ENCODE data around the gene ADAD2. TPM values are rescaled to one million over a fixed set of nuclear protein-coding genes. Genes with fewer than 3 reads are reported as not detected.

ADAD2 gene
- total RNA-seq, 2 experiments from 2014 or later = not detected

DNA sequence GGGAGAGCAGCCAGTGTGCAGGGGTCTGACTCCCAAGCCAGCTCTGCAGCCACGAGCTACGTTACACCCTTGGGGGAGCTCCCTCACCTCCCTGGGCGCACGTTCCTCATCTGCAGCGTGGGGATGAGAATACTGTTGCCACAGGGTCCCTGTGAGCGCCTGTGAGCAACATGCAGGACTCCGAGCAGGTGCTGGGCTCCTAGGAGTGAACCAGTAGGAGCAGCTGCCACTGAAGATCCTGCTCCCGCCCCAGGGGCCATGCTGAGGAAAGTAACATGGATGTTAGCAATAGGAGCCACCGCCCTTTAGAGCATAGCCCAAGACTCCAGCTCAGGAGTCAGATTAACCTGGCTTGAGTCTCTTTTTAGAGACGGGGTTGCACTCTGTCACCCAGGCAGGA, 29.9 kb upstream of the ADAD2 start:
- no TSS peak for BruUV-seq (replicated peaks)
- H2AFZ ChIP-seq (ENCODE audit: low read length) = no peak overlapping the region
- TF ChIP-seq, protein P1, sequence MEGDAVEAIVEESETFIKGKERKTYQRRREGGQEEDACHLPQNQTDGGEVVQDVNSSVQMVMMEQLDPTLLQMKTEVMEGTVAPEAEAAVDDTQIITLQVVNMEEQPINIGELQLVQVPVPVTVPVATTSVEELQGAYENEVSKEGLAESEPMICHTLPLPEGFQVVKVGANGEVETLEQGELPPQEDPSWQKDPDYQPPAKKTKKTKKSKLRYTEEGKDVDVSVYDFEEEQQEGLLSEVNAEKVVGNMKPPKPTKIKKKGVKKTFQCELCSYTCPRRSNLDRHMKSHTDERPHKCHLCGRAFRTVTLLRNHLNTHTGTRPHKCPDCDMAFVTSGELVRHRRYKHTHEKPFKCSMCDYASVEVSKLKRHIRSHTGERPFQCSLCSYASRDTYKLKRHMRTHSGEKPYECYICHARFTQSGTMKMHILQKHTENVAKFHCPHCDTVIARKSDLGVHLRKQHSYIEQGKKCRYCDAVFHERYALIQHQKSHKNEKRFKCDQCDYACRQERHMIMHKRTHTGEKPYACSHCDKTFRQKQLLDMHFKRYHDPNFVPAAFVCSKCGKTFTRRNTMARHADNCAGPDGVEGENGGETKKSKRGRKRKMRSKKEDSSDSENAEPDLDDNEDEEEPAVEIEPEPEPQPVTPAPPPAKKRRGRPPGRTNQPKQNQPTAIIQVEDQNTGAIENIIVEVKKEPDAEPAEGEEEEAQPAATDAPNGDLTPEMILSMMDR (conservative IDR thresholded peaks at IDR 0.05; ENCODE audit: low read length) = no peak
- no peak for TF ChIP-seq EZH2phosphoT487 (IDR thresholded peaks at IDR 0.05; ENCODE audit: borderline replicate concordance, low read depth, low read length)
- no peak for DNase-seq (ENCODE audit: low spot score)
- no peak overlapping the region for H3K4me3 ChIP-seq (ENCODE audit: low read depth, low read length, poor library complexity, severe bottlenecking)
- H4K20me1 ChIP-seq (ENCODE audit: insufficient read depth, low read length) = no peaks in the 10 kb centered on the region
- no peaks in the 10 kb centered on the region for H3K79me2 ChIP-seq (ENCODE audit: insufficient read depth, low read depth, low read length)
- ChIA-PET CTCF (ENCODE audit: unreplicated experiment) (no interaction called here), POLR2A (no interaction called here)
- no peaks in the 10 kb centered on the region for H3K9me3 ChIP-seq (ENCODE audit: low read length)
- no peaks in the 10 kb centered on the region for H3K36me3 ChIP-seq (ENCODE audit: insufficient read depth, low read length)
- H3K4me1 ChIP-seq (ENCODE audit: insufficient read depth, low read length, poor library complexity, severe bottlenecking) = no peaks in the 10 kb centered on the region
- no peaks in the 10 kb centered on the region for H3K9me2 ChIP-seq (ENCODE audit: insufficient read depth, low read length)
- intact Hi-C loops (cut with micrococcal nuclease; ENCODE audit: unreplicated experiment) = no loop called here
- H3K27ac ChIP-seq (ENCODE audit: low read depth, low read length, poor library complexity, severe bottlenecking) = no peak overlapping the region
- H3K4me2 ChIP-seq (ENCODE audit: low read length) = no peak overlapping the region

DNA sequence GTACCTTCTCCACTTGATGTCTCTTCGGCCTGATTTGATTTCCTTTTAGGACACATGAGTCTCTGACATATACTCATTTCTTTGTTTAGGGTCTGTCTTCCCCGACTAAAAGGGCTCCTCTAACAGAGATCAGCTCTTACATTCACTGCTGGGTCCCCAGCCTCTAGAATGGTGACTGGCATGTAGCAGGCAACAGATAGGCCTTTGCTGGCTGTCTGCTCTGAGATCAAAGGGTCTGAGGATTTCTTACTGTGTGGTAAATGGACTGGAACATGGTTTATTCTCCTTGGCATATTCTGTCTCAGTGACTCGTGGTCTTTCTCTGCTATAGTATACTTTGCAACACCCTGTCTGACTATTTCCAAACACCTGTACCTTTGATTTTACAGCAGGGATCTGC, 29.2 kb upstream of the ADAD2 start:
- ChIA-PET CTCF (ENCODE audit: unreplicated experiment) (no interaction called here), POLR2A (no interaction called here)
- no peak for DNase-seq (ENCODE audit: low spot score)
- no peak overlapping the region for H3K4me3 ChIP-seq (ENCODE audit: low read depth, low read length, poor library complexity, severe bottlenecking)
- intact Hi-C loops (cut with micrococcal nuclease; ENCODE audit: unreplicated experiment) = no loop called here
- no peaks in the 10 kb centered on the region for H3K9me3 ChIP-seq (ENCODE audit: low read length)
- H3K27ac ChIP-seq (ENCODE audit: low read depth, low read length, poor library complexity, severe bottlenecking) = no peak overlapping the region
- no peaks in the 10 kb centered on the region for H3K36me3 ChIP-seq (ENCODE audit: insufficient read depth, low read length)
- H2AFZ ChIP-seq (ENCODE audit: low read length) = no peak overlapping the region
- no peaks in the 10 kb centered on the region for H3K79me2 ChIP-seq (ENCODE audit: insufficient read depth, low read depth, low read length)
- TF ChIP-seq, protein P1 (conservative IDR thresholded peaks at IDR 0.05; ENCODE audit: low read length) = no peak
- no peak for TF ChIP-seq EZH2phosphoT487 (IDR thresholded peaks at IDR 0.05; ENCODE audit: borderline replicate concordance, low read depth, low read length)
- H4K20me1 ChIP-seq (ENCODE audit: insufficient read depth, low read length) = no peaks in the 10 kb centered on the region
- H3K4me2 ChIP-seq (ENCODE audit: low read length) = no peak overlapping the region
- no peaks in the 10 kb centered on the region for H3K9me2 ChIP-seq (ENCODE audit: insufficient read depth, low read length)
- H3K4me1 ChIP-seq (ENCODE audit: insufficient read depth, low read length, poor library complexity, severe bottlenecking) = no peaks in the 10 kb centered on the region
- no TSS peak for BruUV-seq (replicated peaks)

DNA sequence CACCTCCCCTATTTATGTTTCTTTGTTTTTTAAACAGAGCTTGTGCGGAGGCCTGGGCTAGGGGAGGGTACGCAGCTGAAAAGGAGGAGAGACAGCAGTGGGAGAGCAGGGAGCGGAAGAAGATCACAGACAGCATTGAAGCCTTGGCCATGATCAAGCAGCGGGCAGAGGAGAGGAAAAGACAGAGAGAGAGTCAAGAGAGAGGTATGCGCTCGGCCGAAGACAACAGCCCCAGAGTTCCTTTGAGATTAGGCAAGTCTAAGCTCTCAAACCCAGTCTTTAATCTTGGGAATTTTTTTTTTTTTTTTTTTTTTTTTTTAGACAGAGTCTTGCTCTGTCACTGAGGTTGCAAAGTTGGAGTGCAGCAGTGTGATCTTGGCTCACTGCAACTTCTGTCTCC, 25.2 kb upstream of the ADAD2 start:
- Histone ChIP-seq H3K4me2 (ENCODE audit: low read length) (no peak overlapping the region), H3K27ac (ENCODE audit: low read depth, low read length, poor library complexity, severe bottlenecking) (no peak overlapping the region), H3K36me3 (ENCODE audit: insufficient read depth, low read length) (no peaks in the 10 kb centered on the region), H3K9me3 (ENCODE audit: low read length) (no peaks in the 10 kb centered on the region), H4K20me1 (ENCODE audit: insufficient read depth, low read length) (no peaks in the 10 kb centered on the region), H3K79me2 (ENCODE audit: insufficient read depth, low read depth, low read length) (no peaks in the 10 kb centered on the region), H3K4me1 (ENCODE audit: insufficient read depth, low read length, poor library complexity, severe bottlenecking) (no peaks in the 10 kb centered on the region), H2AFZ (ENCODE audit: low read length) (no peak overlapping the region), H3K4me3 (ENCODE audit: low read depth, low read length, poor library complexity, severe bottlenecking) (no peak overlapping the region), H3K9me2 (ENCODE audit: insufficient read depth, low read length) (no peaks in the 10 kb centered on the region)
- intact Hi-C loops (cut with micrococcal nuclease; ENCODE audit: unreplicated experiment) = no loop called here
- DNase-seq (ENCODE audit: low spot score) = no peak
- BruUV-seq (replicated peaks) = no TSS peak
- POLR2A ChIA-PET = no interaction called here
- TF ChIP-seq, protein P1 (conservative IDR thresholded peaks at IDR 0.05; ENCODE audit: low read length) = no peak
- TF ChIP-seq EZH2phosphoT487 (IDR thresholded peaks at IDR 0.05; ENCODE audit: borderline replicate concordance, low read depth, low read length) = no peak
- CTCF ChIA-PET (ENCODE audit: unreplicated experiment) = no interaction called here
